Choroid plexus epithelial cell (primary cell): Measurements from ENCODE around the gene LRP1-AS.

Experiments
- DNase-seq: peaks from one replicate; pipeline ENCODE4 v3.0.0-alpha.2; 2010; ENCODE audit warnings: low read depth
- H3K4me3 ChIP-seq: 2 replicates; pipeline ENCODE4 v1.5.1; 2011; ENCODE audit warnings: low read depth, mild to moderate bottlenecking, control low read depth, low read length, moderate library complexity
- TF ChIP-seq, protein P1 (sequence below): conservative IDR thresholded peaks from 2 replicates; pipeline ENCODE4 v1.5.1; 2011; ENCODE audit warnings: low read depth, mild to moderate bottlenecking, control low read depth, inconsistent platforms, low read length, moderate library complexity

LRP1-AS gene

GRCh38 chr12:57168058-57168457 lies 20.6 kb upstream of the LRP1-AS start:
- DNase-seq, result no peak
- TF ChIP-seq, protein P1, sequence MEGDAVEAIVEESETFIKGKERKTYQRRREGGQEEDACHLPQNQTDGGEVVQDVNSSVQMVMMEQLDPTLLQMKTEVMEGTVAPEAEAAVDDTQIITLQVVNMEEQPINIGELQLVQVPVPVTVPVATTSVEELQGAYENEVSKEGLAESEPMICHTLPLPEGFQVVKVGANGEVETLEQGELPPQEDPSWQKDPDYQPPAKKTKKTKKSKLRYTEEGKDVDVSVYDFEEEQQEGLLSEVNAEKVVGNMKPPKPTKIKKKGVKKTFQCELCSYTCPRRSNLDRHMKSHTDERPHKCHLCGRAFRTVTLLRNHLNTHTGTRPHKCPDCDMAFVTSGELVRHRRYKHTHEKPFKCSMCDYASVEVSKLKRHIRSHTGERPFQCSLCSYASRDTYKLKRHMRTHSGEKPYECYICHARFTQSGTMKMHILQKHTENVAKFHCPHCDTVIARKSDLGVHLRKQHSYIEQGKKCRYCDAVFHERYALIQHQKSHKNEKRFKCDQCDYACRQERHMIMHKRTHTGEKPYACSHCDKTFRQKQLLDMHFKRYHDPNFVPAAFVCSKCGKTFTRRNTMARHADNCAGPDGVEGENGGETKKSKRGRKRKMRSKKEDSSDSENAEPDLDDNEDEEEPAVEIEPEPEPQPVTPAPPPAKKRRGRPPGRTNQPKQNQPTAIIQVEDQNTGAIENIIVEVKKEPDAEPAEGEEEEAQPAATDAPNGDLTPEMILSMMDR, result no peak
- H3K4me3 ChIP-seq, result no peak overlapping the region

DNA sequence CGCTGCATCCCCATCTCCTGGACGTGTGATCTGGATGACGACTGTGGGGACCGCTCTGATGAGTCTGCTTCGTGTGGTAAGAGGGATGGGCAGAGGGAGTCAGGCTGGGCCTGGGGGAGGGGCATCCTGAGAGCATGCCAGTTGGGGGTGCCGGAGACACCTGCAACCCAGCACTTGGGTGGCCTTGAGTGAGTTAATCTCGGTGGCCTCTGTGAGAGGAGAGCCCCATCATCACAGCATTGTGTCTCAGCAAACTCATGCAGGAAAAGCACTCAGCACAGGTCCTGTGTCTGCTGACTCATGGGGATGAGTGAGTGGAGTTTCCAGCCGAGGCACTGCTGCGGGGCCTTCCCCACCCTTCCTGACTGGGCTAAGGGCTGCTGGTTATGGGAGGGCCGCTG lies 19.6 kb upstream of the LRP1-AS start:
- no peak overlapping the region for H3K4me3 ChIP-seq
- TF ChIP-seq, protein P1, result no peak
- DNase-seq, result peak; percentile 69

GRCh38 chr12:57165741-57166140 lies 18.3 kb upstream of the LRP1-AS start:
- TF ChIP-seq, protein P1, result no peak
- no peak overlapping the region for H3K4me3 ChIP-seq
- DNase-seq, result no peak

GRCh38 chr12:57164966-57165625 lies 17.7 kb upstream of the LRP1-AS start:
- TF ChIP-seq, protein P1, result no peak
- peak; percentile 40 for DNase-seq
- H3K4me3 ChIP-seq, result no peak overlapping the region

GRCh38 chr12:57164454-57164853 lies 17.0 kb upstream of the LRP1-AS start:
- DNase-seq, result no peak
- no peak overlapping the region for H3K4me3 ChIP-seq
- TF ChIP-seq, protein P1, result no peak

- no peak for DNase-seq
- TF ChIP-seq, protein P1, result no peak
- H3K4me3 ChIP-seq, result no peak overlapping the region
Measured at GRCh38 chr12:57162553-57163125, 15.2 kb upstream of the LRP1-AS start.

GRCh38 chr12:57161491-57161890 lies 14.1 kb upstream of the LRP1-AS start:
- TF ChIP-seq, protein P1, result no peak
- DNase-seq, result peak; percentile 57
- no peak overlapping the region for H3K4me3 ChIP-seq
